Measurements from ENCODE around the gene WWC2.

Gene WWC2

GRCh38 chr4:183124865-183125264, 25.8 kb downstream of the WWC2 start:
- no peaks in the 10 kb centered on the region for H3K9me3 ChIP-seq
- H3K4me3 ChIP-seq (ENCODE audit: low read depth in 1 of 2, low read length in 1 of 2): no peak overlapping the region
- H3K4me1 ChIP-seq (ENCODE audit: control insufficient read depth in 1 of 2, insufficient read depth in 1 of 2, low read depth in 1 of 2, low read length in 1 of 2): no peaks in the 10 kb centered on the region
- no peak overlapping the region for H3K27ac ChIP-seq
- H3K36me3 ChIP-seq: no peaks in the 10 kb centered on the region
- no peaks in the 10 kb centered on the region for H3K27me3 ChIP-seq
- no peak for TF ChIP-seq CTCF (IDR thresholded peaks at IDR 0.05)

GRCh38 chr4:183129125-183129524, 30.1 kb downstream of the WWC2 start:
- Histone ChIP-seq H3K27ac (no peak overlapping the region), H3K4me1 (ENCODE audit: control insufficient read depth in 1 of 2, insufficient read depth in 1 of 2, low read depth in 1 of 2, low read length in 1 of 2) (no peaks in the 10 kb centered on the region), H3K27me3 (no peaks in the 10 kb centered on the region), H3K9me3 (no peaks in the 10 kb centered on the region), H3K36me3 (no peaks in the 10 kb centered on the region), H3K4me3 (ENCODE audit: low read depth in 1 of 2, low read length in 1 of 2) (no peak overlapping the region)
- TF ChIP-seq CTCF (IDR thresholded peaks at IDR 0.05): no peak

GRCh38 chr4:183129675-183130074, 30.6 kb downstream of the WWC2 start:
- TF ChIP-seq CTCF (IDR thresholded peaks at IDR 0.05): no peak
- H3K9me3 ChIP-seq: no peaks in the 10 kb centered on the region
- no peak overlapping the region for H3K4me3 ChIP-seq (ENCODE audit: low read depth in 1 of 2, low read length in 1 of 2)
- H3K27ac ChIP-seq: no peak overlapping the region
- H3K4me1 ChIP-seq (ENCODE audit: control insufficient read depth in 1 of 2, insufficient read depth in 1 of 2, low read depth in 1 of 2, low read length in 1 of 2): no peaks in the 10 kb centered on the region
- no peaks in the 10 kb centered on the region for H3K36me3 ChIP-seq
- H3K27me3 ChIP-seq: no peaks in the 10 kb centered on the region

- Histone ChIP-seq H3K27me3 (no peaks in the 10 kb centered on the region), H3K4me1 (ENCODE audit: control insufficient read depth in 1 of 2, insufficient read depth in 1 of 2, low read depth in 1 of 2, low read length in 1 of 2) (no peaks in the 10 kb centered on the region), H3K4me3 (ENCODE audit: low read depth in 1 of 2, low read length in 1 of 2) (no peak overlapping the region), H3K36me3 (no peaks in the 10 kb centered on the region), H3K9me3 (no peaks in the 10 kb centered on the region), H3K27ac (no peak overlapping the region)
- no peak for TF ChIP-seq CTCF (IDR thresholded peaks at IDR 0.05)
Measured at GRCh38 chr4:183130328-183131155, 31.5 kb downstream of the WWC2 start.

- no peak for TF ChIP-seq CTCF (IDR thresholded peaks at IDR 0.05)
- H3K27me3 ChIP-seq: no peaks in the 10 kb centered on the region
- H3K4me3 ChIP-seq (ENCODE audit: low read depth in 1 of 2, low read length in 1 of 2): no peak overlapping the region
- H3K36me3 ChIP-seq: no peaks in the 10 kb centered on the region
- no peak overlapping the region for H3K27ac ChIP-seq
- no peaks in the 10 kb centered on the region for H3K9me3 ChIP-seq
- no peaks in the 10 kb centered on the region for H3K4me1 ChIP-seq (ENCODE audit: control insufficient read depth in 1 of 2, insufficient read depth in 1 of 2, low read depth in 1 of 2, low read length in 1 of 2)
Measured at GRCh38 chr4:183132081-183132480, 33.0 kb downstream of the WWC2 start.

Data from neutrophil (primary cell).